Hepatocyte (in vitro differentiated cells): ENCODE data around the gene S100A6.

Source experiments
- CTCF ChIP-seq: fragments of 200-600 bp; sonication (generic); IDR thresholded peaks from 2 replicates; pipeline ENCODE4 v1.5.1; 2016; ENCODE audit warnings: antibody characterized with exemption, mild to moderate bottlenecking; ENCODE audit not compliant: poor library complexity
- EZH2 ChIP-seq: fragments of 200-600 bp; sonication (generic); IDR thresholded peaks from 2 replicates; pipeline ENCODE4 v1.6.1; 2016; ENCODE audit warnings: antibody characterized with exemption, mild to moderate bottlenecking, borderline replicate concordance
- EZH2phosphoT487 ChIP-seq: fragments of 200-600 bp; sonication (generic); IDR thresholded peaks from one replicate; pipeline ENCODE4 v1.6.1; 2018; ENCODE audit warnings: antibody characterized with exemption, mild to moderate bottlenecking, low read depth, moderate library complexity; ENCODE audit not compliant: unreplicated experiment, severe bottlenecking

GRCh38 chr1:153527023-153527682, 8.6 kb downstream of the S100A6 start:
- TF ChIP-seq CTCF (no peak), EZH2 (no peak), EZH2phosphoT487 (no peak)
